Left kidney (tissue), 2 donors: ENCODE measurements around the gene TMEM178B. TPM values are rescaled to one million over a fixed set of nuclear protein-coding genes. Genes with fewer than 3 reads are reported as not detected.

Source experiments
- DNase-seq: peaks from one replicate; pipeline ENCODE4 v3.0.0-alpha.2; 2013
- polyA plus RNA-seq: library from polyadenylated mRNA; unstranded; fragments of 120-200 nt; gene quantifications from one replicate; pipeline ENCODE4 v1.2.1, GENCODE V29; 2013; ENCODE audit not compliant: insufficient read length

TMEM178B gene
- polyA plus RNA-seq, 1 donor = 0.52 TPM

DNA sequence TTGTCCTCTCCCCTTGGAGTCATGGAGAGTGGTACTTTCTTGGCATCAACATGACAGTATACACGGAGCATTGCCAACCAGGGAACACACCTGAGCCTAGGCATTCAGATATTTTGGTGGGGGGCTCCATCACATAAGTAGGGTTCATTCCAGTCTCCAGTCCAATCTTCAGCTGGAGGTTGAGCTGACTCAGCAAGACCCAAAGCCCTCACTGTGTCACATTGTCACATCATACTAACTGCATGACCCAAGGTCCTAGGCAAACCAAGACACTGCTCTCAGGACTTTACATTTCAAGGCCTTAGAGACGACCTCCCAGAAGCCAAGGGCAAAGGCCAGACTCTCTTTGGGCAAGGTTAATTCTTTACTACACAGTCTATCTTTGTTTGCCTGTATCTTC lies 190.1 kb downstream of the TMEM178B start:
- DNase-seq = no peak

DNA sequence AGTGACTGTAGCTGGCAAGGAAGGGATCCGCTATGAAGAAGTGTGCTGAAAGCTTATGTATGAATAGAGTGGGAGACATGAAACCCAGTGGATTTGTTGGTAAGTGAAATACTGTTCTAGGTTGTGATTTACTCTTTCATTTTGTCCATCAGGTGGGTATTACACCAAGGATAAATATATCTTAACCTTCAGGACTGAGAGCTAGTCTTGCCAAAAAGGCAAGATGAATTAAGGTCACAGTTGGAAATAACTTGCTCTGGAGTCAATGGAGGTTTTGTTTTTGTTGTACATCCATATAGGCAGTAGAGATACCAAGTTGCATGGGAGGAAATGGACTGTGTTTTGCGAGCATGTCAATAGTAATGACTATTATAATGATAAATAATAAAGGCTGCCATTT lies 190.6 kb downstream of the TMEM178B start:
- DNase-seq = no peak

- no peak for DNase-seq
Observed at GRCh38 chr7:141265668-141266067, 191.8 kb downstream of the TMEM178B start.

DNA sequence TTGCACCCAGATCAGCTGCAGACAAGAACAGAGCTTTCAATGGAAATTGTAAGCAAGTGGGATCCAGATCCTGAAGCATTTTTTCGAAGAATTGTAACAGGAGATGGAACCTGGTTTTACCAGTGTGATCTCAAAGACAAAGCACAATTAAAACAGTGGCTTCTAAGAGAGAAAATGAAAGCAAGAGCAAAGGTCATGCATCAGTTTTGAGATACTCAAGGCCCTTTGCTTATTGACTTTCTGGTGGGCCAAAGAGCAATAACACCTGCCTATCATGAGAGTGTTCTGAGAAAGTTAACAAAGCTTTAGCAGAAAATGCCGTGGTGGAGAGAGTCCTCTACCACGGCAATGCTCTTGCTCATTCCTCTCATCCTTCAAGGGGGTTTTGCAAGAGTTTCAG lies 194.8 kb downstream of the TMEM178B start:
- DNase-seq = no peak

- DNase-seq = no peak
Observed at GRCh38 chr7:141271451-141271850, 197.6 kb downstream of the TMEM178B start.

- no peak for DNase-seq
Observed at GRCh38 chr7:141272417-141272816, 198.6 kb downstream of the TMEM178B start.

DNA sequence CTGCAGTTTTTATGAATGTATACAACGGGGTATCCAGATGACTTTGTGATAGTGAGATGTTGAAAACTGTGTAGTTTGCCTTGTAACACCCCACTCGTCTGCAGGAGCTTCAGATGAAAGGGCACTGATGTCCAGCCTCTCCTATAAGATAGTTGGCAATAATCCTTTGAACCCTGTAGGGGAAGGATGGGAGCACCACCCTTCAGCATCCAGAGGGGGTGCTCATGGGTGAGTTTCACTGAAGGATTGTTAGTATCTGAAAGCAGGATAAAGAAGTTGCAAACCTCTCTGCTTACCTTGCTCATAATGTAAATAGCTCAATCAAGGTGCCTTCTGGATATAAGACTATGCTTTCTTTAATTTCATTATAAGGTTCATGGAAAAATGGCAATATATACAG lies 201.5 kb downstream of the TMEM178B start:
- no peak for DNase-seq

DNA sequence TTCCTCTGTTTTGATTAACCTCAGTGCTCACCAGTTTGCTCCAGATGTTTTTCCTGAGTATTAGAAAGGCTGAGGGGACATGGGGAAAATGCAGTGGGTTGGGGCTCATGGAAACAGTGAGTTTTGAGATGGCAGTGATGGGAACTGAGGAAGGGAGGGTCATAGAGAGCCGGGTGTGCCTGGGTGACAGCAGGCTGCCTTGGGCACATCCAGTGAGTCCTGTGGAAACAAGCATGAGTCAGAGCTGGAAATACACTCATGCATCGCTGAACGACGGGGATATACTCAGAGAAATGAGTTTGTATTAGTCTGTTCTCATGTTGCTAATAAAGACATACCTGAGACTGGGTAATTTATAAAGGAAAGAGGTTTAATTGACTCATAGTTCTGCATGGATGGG lies 202.2 kb downstream of the TMEM178B start:
- DNase-seq = no peak

- no peak for DNase-seq
Observed at GRCh38 chr7:141280100-141280499, 206.2 kb downstream of the TMEM178B start.

- no peak for DNase-seq
Observed at GRCh38 chr7:141281311-141281710, 207.4 kb downstream of the TMEM178B start.

DNA sequence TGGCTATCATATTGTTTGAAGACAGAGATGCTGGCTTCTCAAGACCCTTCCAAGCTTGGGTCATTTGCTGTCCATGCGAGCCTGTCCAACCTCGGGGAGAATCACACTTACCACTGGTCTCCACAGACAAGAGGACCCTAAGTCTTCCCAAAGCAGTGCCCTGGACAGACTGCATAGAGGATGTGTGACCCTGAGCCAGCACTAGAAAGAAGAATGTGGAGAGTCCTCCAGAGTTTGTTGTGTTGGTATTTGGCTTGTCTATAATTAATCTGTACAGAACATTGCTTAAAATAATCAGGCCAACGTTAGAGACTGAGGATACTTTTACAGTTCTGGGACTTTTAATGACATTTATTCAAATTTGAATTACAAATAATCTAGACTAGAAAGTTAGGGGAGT lies 212.7 kb downstream of the TMEM178B start:
- DNase-seq = no peak

DNA sequence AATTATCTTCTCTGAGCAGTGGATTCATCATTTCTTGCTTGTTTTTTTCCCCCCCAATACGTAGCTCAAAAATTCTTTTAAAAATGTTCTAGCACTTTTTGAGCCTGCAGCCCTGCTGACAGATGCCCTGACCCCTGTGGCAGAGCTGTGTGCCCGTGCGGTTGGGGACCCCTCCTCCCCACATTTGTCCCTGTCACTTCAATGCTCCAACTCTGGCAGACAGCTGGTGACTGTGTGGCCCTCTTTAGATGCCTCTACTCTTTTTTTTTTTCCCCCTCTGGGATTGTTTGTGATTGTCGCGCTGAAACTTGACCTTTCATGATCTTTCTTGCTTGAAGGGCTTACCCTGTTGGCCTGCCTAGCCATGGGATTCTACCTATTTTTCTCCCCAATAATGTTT lies 214.1 kb downstream of the TMEM178B start:
- DNase-seq = no peak

- no peak for DNase-seq
Observed at GRCh38 chr7:141288626-141289025, 214.8 kb downstream of the TMEM178B start.

DNA sequence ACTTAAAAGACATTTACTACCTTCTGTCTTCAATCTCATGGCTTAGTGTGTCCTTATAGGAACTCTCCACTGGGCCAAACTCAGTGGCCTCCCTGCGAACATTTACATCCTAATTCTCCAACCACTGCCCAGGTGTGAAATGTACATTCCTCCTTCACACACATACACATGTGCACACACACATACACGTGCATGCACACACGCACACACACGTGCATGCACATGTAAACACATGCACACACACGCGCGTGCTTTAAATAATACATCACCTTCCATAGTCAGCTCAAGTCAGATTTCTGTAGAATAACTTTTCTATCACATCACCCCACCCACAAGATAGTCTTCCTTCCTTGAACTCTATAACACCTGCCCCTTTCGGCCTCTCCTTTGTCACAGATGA lies 216.5 kb downstream of the TMEM178B start:
- DNase-seq = no peak

GRCh38 chr7:141290973-141291372 lies 217.1 kb downstream of the TMEM178B start:
- DNase-seq = no peak

DNA sequence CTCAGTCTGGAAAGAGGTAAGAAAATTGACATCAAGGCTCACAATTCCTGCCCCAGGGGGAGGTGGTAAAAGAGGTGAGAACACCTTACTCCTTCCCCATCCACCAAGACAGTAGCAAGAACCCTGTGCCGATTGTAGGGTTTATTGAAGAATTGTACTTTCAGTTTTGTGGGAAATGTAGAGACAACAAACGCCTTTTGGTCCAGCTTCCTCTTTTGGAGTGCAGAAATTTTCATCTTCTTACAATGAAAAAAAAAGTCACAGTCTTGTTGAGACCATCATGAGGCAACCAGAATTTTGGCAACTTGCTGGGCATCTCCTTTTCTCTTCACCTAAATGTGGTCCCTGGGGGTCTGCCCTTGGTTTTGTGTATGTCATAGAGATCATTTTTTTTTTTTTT lies 217.7 kb downstream of the TMEM178B start:
- no peak for DNase-seq

DNA sequence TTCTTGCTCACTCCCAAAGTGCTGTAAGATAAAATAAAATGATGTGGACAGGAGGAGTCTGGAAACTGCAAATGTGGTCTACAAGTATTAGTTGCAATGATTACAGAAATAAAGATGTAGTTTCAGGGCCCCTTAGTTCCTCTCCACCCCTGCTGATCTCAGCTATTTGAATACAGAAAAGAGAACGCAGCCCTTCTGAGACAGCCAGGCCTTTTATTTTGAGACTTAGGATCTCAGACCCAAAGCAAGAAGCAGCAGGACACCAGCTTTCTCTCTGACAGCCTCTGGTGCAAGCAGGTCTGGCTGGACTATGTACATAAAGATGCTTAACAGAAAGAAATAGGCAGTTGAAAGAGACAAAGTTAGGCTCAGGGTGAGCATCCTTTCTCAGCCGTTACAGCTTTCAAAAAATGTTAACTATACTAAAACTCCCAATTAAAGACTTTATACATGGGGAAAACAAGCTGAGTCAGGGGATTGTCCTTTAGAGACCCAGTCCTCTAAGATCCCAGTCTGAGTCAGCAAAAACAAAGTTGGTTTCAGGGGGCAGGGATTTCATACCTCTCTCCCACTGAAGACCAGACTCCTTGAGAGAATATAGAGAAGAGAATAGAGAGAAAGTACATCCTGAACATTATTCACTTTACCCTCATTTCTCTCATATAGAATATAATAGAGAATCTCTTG lies 220.4 kb downstream of the TMEM178B start:
- DNase-seq = no peak

- no peak for DNase-seq
Observed at GRCh38 chr7:141295367-141295895, 221.6 kb downstream of the TMEM178B start.

DNA sequence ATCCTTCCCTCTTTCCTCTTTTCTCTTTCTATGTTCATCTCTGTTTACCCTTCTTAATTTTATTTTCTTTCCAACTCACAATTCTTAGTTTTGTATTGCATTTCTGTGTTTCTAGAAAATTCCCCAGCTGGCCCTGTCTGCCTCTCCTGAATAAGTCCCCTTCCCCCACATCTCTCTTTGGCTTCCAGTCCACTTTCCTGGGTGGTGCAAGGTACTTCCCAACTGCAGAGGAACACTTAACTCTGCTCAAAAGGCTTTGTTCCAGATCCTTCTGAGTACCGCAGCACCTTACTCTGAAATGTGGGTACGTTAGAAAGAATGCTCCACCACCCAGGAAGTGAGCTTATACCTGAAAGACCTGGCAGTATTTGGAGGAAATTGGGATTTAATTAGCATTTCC lies 227.0 kb downstream of the TMEM178B start:
- no peak for DNase-seq

GRCh38 chr7:141301544-141301943 lies 227.7 kb downstream of the TMEM178B start:
- no peak for DNase-seq

DNA sequence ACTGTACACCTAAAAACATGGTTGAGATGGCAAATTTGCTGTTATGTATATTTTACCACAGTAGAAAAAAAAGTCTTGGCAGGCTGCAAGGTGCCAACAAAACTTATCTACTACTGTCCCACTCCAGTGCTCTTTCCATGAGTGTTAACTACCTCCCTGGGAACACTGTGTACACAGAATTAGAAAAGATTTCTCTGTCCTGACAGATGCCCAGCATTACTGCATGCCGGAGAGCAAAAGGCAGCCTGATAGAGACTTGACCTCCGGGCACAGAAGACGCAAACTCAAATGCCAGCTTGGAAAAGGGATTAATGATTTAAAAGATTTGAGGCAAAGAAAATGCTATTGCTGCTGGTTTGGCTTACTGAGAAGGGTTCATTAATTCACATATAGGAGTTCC lies 228.8 kb downstream of the TMEM178B start:
- DNase-seq = no peak

- no peak for DNase-seq
Observed at GRCh38 chr7:141304291-141304690, 230.4 kb downstream of the TMEM178B start.

DNA sequence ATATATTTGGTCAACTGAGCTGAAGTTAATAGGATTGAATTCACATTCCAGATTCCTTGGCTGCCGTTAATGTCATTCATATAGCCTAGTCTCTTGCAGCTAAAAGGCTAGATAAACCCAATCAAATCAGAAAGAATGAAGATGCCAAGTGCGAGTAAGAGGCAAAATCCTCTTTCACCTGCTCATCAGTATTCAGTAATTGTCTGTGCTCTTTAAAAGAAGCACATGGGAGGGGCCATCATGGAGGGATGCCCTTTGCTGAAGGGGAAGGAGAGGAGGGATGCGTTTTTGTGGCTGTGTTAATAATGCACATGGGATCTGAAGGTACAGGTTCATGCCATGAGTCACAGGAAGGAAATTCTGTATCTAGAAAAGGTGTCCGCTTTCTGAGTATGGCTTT lies 232.2 kb downstream of the TMEM178B start:
- DNase-seq = no peak

DNA sequence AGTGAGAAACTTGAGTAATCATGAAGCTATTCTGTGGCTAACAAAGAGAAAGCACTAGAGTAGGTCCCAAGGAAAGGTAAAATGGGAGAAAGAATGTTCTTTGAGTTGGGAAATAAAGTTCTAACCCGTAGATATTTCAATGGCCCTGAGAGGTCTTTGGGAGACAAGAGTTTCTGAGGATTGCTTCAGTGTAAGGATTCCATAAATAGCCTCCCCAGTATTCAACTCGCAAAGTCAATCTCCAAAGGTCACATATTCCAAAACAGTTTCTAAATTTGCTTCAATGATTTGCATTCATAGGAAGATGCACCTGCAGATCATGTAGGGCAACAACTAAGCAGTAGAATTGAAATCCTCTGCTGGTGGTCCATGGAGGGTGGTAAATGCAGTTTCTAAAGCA lies 238.5 kb downstream of the TMEM178B start:
- DNase-seq = no peak
